ENCODE measurements around the gene HAPLN2.
"Not testable (repeated sequence)": the region's sequence is repeated elsewhere in the genome, so short reads cannot be mapped to it uniquely, and the experiment has no call there.

The HAPLN2 gene

GRCh38 chr1:156626079-156626438 lies 6.8 kb downstream of the HAPLN2 start:
- DNase-seq (ENCODE audit: extremely low read depth, insufficient read length) = no peak
- no peak overlapping the region for H3K4me3 ChIP-seq (replicated peaks; ENCODE audit: low read depth, low read length)
- TF ChIP-seq CTCF (IDR thresholded peaks at IDR 0.05; ENCODE audit: insufficient read depth, low read length, poor library complexity, severe bottlenecking) = no peak
- H3K36me3 ChIP-seq (ENCODE audit: control insufficient read depth, insufficient read depth, low read length) = no peaks in the 10 kb centered on the region
- H3K27me3 ChIP-seq (replicated peaks; ENCODE audit: control insufficient read depth, insufficient read depth, low read length) = peaks cover 2% of the 10 kb centered on the region

GRCh38 chr1:156627313-156627880 lies 8.2 kb downstream of the HAPLN2 start:
- TF ChIP-seq CTCF (IDR thresholded peaks at IDR 0.05; ENCODE audit: insufficient read depth, low read length, poor library complexity, severe bottlenecking) = peak; percentile 68
- Histone ChIP-seq H3K36me3 (ENCODE audit: control insufficient read depth, insufficient read depth, low read length) (no peaks in the 10 kb centered on the region), H3K4me3 (replicated peaks; ENCODE audit: low read depth, low read length) (no peak overlapping the region), H3K27me3 (replicated peaks; ENCODE audit: control insufficient read depth, insufficient read depth, low read length) (peaks cover 2% of the 10 kb centered on the region)
- DNase-seq (ENCODE audit: extremely low read depth, insufficient read length) = no peak

- no peaks in the 10 kb centered on the region; the same call in none of the 2 replicates for H3K27me3 ChIP-seq (replicated peaks; ENCODE audit: control insufficient read depth, insufficient read depth, low read length)
- TF ChIP-seq CTCF (IDR thresholded peaks at IDR 0.05; ENCODE audit: insufficient read depth, low read length, poor library complexity, severe bottlenecking) = no peak
- DNase-seq (ENCODE audit: extremely low read depth, insufficient read length) = no peak
- no peak overlapping the region for H3K4me3 ChIP-seq (replicated peaks; ENCODE audit: low read depth, low read length)
- no peaks in the 10 kb centered on the region for H3K36me3 ChIP-seq (ENCODE audit: control insufficient read depth, insufficient read depth, low read length)
Measured at GRCh38 chr1:156629823-156630449, 10.7 kb downstream of the HAPLN2 start.

GRCh38 chr1:156631152-156631551 lies 11.9 kb downstream of the HAPLN2 start:
- not testable (repeated sequence) for H3K4me3 ChIP-seq (replicated peaks; ENCODE audit: low read depth, low read length); H3K36me3 ChIP-seq (ENCODE audit: control insufficient read depth, insufficient read depth, low read length); H3K27me3 ChIP-seq (replicated peaks; ENCODE audit: control insufficient read depth, insufficient read depth, low read length); DNase-seq (ENCODE audit: extremely low read depth, insufficient read length)

GRCh38 chr1:156632355-156632754 lies 13.1 kb downstream of the HAPLN2 start:
- no peak for DNase-seq (ENCODE audit: extremely low read depth, insufficient read length)
- Histone ChIP-seq H3K27me3 (replicated peaks; ENCODE audit: control insufficient read depth, insufficient read depth, low read length) (no peaks in the 10 kb centered on the region; the same call in none of the 2 replicates), H3K4me3 (replicated peaks; ENCODE audit: low read depth, low read length) (no peak overlapping the region), H3K36me3 (ENCODE audit: control insufficient read depth, insufficient read depth, low read length) (no peaks in the 10 kb centered on the region)
- no peak for TF ChIP-seq CTCF (IDR thresholded peaks at IDR 0.05; ENCODE audit: insufficient read depth, low read length, poor library complexity, severe bottlenecking)

- Histone ChIP-seq H3K4me3 (replicated peaks; ENCODE audit: low read depth, low read length) (no peak overlapping the region), H3K27me3 (replicated peaks; ENCODE audit: control insufficient read depth, insufficient read depth, low read length) (peaks cover 3% of the 10 kb centered on the region), H3K36me3 (ENCODE audit: control insufficient read depth, insufficient read depth, low read length) (no peaks in the 10 kb centered on the region)
- no peak for DNase-seq (ENCODE audit: extremely low read depth, insufficient read length)
- no peak for TF ChIP-seq CTCF (IDR thresholded peaks at IDR 0.05; ENCODE audit: insufficient read depth, low read length, poor library complexity, severe bottlenecking)
Measured at GRCh38 chr1:156638189-156638985, 19.2 kb downstream of the HAPLN2 start.
